ENCODE data around the gene EMILIN3. TPM values are rescaled to one million over a fixed set of nuclear protein-coding genes. Genes with fewer than 3 reads are reported as not detected.
A peak's percentile ranks its signal among the peaks of the same experiment; 100 is the strongest.
"Not testable (repeated sequence)": the region's sequence is repeated elsewhere in the genome, so short reads cannot be mapped to it uniquely, and the experiment has no call there.

The EMILIN3 gene
- total RNA-seq, 1 donor: under 0.01 TPM

DNA sequence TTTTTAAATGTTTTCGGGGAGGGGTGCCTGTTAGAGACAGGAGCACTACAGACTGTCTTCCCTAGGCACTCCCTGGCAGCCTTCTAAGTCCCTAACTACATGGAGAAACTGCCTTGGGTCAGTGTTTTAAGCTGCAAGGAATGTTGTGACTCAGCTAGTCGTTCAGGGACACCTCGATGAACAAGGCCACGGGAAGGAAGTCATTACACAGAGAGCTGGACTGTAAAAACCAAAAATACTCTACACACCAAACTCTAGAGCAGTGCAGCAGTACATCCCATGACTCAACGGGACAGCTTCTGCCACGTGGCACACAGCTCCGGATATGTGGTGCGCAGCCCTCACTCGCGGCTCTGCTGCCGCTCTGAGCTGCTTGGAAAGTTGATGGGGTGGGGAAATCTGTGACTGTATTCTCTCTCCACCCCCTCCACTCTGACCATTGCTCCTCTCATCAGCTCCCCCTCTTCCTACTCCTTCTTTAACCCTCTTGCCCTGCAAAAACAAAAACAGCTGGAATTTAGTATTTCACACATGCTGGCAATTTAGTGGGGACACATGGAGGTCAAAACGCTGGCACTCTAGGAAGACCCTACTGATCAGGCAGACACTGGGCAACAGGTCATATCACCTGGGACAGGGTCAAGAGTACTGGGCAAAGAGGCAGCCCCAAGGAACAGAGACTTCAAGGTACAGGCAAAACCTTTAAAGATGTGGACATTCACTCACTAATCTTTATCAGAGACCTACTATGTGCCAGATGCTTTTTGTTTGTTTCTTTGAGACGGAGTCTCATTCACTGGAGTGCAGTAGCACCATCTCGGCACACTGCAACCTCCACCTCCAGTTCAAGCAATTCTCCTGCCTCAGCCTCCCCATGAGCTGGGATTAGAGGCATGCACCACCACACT lies 36.9 kb downstream of the EMILIN3 start:
- peak in 2 of 3 donors; percentile 77 to 80 for DNase-seq (ENCODE audit: low read depth in 2 of 3, low spot score in 2 of 3)

DNA sequence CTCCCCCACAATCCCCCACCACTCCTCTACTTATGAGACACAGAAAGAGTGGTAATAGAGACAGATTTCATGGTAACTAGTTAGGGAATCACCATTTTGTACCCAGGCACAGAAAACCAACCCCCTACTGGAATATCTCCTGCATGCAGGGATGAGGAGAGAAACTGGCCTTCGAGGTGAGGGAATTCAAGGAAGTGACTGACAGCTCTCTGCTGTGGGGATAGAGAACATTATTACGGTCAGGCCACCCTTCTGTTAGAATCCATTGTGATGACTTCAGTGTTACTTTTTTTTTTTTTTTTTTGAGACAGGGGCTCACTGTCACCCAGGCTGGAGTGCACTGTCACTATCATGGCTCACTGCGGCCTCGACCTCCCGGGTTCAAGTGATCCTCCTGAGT lies 39.4 kb downstream of the EMILIN3 start:
- DNase-seq (ENCODE audit: low read depth in 2 of 3, low spot score in 2 of 3): no peak

DNA sequence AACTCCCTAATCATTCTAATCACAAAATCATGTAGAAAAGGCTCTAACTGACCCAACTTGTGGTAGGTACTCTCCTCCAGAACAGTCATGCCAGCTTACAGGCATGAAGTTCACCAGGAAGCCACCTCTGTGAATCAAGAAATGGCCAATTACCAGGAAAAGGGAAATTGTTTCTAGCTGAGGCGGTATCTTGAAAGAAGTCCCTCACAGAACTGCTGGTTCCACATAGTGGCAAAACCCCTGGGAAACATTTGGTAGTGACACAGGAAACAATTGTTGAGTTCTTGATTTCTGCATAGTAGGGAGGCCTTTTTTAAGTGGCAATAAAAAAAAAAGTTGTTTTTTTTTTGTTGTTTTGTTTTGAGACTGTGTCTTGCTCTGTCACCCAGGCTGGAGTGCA lies 45.6 kb downstream of the EMILIN3 start:
- DNase-seq (ENCODE audit: low read depth in 2 of 3, low spot score in 2 of 3): no peak

DNA sequence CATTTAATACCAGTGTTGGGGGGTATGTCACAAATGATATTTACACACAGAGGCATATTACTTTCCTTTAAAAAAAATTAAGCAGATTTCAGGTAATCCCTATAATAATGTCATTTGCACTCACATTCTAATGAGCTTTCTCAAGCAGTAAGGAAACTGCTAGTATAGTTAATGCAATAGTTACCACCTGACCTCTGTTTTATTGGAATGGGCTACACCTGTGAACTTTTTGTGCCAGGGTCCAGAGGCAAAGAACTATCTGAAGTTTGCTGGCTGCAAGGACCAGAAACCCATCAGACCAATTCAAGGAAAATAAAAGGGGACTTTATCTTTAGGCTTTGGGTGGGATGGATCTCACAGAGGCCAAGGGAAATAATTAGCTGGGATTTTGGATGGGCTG lies 46.2 kb downstream of the EMILIN3 start:
- no peak for DNase-seq (ENCODE audit: low read depth in 2 of 3, low spot score in 2 of 3)

DNA sequence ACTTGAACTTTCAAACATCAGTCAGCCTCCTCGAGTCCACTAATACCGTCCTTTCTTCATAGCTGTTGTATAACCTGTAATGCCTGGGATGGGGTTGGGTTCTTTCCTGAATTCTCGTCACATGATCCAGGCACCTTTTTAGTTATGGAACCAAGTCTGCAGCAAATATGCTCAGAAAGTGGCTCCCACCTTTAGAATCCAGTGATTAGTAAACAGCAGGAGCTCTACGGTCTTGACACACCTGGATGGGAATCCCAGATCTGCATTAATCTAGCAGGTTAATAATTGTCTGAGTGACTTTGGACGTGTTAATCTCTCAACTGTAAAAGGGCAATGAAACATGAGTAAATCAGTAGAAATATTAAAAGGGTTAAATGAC lies 48.4 kb downstream of the EMILIN3 start:
- no peak for DNase-seq (ENCODE audit: low read depth in 2 of 3, low spot score in 2 of 3)

DNA sequence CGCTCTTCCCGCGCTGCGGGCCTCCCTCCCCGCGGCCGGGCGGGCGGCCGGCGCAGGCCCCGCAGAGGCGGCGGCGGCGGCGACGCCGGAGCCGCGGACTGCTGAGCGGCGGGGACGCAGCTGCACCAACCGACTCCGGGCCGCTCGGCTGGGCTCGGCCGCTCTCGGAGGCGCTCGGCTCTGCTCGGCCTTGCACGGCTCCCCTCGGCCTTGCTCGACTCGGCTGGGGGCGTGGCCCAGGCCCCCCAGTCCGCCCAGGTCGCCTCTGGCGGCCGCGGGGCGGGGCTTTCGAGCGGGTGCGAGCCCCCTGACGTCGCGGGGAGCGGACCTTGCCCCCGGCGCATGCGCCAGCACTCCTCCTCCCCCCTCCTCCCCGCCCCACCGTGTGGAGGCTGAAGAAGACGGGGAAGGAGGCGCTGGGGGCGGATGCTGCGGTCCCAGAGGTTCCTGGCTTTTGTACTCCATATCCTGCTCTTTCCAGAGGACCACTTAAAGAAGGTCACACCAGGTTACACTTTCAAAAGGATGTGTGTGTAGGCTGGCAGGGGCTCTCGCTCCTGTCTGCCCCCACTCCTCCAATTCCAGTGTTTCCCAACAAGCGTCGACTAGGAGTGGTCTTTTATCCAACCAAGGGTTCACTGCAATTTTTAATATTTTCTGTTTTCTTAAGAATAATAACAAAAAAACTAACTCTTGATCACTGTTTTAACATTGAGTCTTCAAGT lies 48.9 kb downstream of the EMILIN3 start, which contains the start of gene ZHX3:
ZHX3 (minus strand) TSS at position 186 of the 725 bp plus-strand sequence. CDS start 112,815 bp downstream, outside the sequence.
- DNase-seq (ENCODE audit: low read depth in 2 of 3, low spot score in 2 of 3): peak; percentile 90 to 97 (median 96)

DNA sequence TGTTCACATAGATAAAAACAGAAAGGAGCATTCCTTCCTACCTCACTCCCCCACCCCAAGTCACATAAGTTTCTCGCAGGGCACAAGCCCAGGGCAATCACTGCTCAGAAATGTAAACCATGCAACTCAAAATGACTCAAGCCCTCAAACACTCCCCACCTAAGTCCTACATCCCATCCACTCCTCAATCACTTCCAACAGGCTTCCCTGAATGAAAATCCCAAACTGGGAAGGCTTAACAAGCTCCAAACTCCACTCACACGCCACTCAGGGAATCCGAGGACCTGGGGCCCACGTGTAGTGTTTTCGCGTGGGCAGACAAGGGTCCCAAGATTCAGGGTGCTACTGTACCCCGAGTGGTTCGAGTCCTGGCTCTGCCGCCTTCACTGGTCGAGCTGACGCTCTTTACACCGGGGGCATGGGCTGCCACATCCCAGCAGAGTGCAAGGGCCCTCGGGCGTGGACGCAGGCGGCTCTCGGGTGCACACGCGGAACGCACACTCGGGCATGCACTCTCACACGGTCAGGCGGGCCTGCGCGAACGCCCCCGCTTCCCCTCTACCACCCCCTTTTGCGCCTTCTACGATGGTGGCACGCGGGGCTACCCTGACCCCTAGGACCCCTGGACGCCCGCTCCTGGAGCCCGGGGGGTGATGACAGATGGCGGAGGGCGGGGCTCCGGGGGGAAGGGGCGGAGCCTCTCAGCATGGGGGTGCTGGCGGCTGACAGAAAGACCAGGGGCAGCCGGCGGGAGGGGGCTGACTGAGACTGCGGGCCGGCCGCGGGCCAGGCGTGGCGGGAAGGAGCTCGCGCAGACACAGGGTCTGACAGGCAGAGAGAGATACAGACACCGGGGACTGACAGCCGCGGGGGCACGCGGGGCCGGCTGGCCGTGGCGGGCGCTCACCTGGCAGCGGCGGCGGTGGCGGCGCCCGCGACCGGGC lies 49.7 kb downstream of the EMILIN3 start:
- peak; percentile 37 to 65 (median 54) for DNase-seq (ENCODE audit: low read depth in 2 of 3, low spot score in 2 of 3)

DNA sequence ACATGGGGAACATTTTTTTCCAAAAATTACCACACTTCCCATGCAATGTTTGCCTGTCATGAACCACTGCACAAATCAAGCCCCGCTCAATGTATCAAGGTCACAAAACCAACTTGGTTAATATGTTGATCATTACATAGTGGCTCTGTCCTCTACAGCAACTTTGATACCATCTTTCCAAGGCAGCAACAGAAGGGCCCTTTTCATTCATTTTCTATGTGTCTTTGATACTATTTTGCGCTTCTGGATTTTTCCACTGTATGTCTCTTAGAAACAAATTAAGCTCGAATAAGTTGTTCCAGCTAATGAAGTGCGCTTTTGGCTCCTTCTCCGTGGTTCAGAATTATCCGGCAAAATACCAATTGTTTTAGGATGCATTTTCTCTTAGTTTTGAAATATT lies 50.6 kb downstream of the EMILIN3 start:
- DNase-seq (ENCODE audit: low read depth in 2 of 3, low spot score in 2 of 3): no peak

DNA sequence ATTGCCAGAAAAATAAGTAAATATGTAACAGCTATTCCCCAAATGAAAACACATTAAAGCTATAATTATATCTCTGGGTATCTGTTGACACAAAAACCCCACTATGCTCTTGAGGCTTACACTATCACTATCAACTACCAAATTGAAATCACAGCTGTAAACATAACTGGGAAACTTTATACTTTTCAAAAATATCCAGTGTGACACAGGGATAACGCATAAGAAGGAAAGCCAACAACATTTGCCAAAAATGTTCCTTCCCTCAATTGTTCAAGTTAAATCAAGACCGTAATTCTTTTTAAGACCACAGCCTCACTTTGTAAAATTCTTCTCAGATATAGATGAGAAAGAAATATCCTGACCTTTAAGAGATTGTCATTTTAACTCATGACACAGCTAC lies 52.2 kb downstream of the EMILIN3 start:
- no peak for DNase-seq (ENCODE audit: low read depth in 2 of 3, low spot score in 2 of 3)

DNA sequence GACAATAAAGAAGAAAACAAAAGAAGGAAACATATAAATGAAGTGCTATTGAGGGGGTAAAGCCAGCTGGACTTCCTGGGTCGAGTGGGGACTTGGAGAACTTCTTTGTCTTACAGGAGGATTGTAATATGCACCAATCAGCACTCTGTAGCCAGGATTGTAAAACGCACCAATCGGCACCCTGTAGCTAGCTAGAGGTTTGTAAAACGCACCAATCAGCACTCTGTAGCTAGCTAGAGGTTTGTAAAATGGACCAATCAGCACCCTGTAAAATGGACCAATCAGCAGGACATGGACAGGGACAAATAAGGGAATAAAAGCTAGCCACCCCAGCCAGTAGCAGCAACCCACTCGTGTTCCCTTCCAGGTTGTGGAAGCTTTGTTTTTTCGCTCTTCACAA lies 54.6 kb downstream of the EMILIN3 start:
- DNase-seq (ENCODE audit: low read depth in 2 of 3, low spot score in 2 of 3): not testable (repeated sequence)

Other genes with a start within 250 kb of the EMILIN3 start
- gene PLCG1, start 229.3 kb downstream of the EMILIN3 start, total RNA-seq: 16.4 TPM
- gene ZHX3, start 49.1 kb downstream of the EMILIN3 start, total RNA-seq: 4.0 TPM
- gene LPIN3, start 26.0 kb downstream of the EMILIN3 start, total RNA-seq: 0.27 TPM